GM19351 (cell line): ENCODE results near the gene TRMU.

Experiments
- ATAC-seq: cut with Tn5 transposase; IDR thresholded peaks from one replicate; pipeline ENCODE4 v1.9.1; 2021; ENCODE audit warnings: mild to moderate bottlenecking, moderate library complexity; ENCODE audit not compliant: unreplicated experiment

TRMU gene

GRCh38 chr22:46355369-46355995 is 20.0 kb downstream of the TRMU start:
- no peak for ATAC-seq

DNA sequence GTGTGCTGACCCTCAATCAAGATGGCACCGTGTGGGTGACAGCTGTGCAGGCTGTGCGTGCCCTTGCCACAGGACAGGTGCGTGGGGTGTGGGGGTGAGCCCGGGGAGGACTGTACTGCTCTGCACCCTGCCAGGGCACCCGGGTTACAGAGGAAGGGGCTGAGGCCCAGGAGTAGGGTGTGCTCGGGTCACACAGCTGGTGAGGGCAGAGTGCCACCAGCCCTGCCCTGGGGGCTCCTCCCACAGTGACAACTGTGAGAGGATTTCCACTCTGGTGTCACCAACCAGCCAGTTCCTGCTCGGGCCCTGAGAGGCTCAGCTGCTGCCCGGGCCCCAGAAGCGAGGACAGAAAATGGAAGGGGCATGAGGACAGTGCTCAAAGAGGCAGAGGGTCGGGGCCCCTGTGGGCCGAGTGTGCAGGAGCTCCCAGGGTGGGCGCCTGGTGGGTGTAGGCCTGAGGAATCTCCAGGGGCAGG is 20.5 kb downstream of the TRMU start:
- ATAC-seq: no peak

GRCh38 chr22:46356496-46357480 is 21.3 kb downstream of the TRMU start:
- ATAC-seq: no peak

GRCh38 chr22:46357711-46358520 is 22.4 kb downstream of the TRMU start:
- ATAC-seq: no peak

DNA sequence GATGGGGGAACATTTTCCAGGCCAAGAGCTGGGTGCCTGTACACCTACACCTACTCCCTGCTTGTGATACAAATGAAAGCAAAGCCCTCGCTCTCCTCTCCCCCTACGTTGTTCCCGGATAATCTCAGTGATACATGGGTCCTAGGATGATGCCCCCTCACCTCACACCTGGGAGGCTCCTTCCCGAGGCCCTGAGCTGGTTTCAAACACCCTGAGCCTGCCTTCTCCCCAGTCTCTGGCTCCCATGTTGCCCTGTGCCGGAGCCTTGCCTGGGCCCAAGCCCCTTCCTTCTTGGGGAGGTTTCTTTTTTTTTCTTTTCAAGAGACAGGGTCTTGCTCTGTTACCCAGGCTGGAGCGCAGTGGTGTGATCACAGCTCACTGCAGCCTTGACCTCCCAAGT is 23.3 kb downstream of the TRMU start:
- no peak for ATAC-seq

DNA sequence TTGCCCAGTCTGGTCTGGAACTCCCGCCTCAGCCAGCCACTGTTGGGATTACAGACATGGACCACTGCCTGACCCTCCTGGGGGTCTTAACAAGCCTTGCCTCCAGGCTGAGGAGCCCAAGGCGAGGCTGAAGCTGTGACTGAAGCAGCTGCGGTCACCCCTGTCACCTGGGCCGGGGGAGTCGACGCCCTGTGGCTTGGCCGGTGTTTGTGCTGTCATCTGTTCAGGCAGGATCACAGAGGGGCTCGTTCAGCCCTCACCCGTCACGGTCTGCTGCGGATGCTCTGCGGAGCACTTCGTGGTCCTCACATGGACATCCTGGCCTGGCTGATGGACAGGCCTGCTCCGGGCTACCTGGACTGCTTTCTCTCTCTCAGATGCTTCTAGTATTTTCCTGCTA is 23.8 kb downstream of the TRMU start:
- ATAC-seq: no peak

- ATAC-seq: no peak
Observed at GRCh38 chr22:46360097-46360496, 24.6 kb downstream of the TRMU start.

- ATAC-seq: no peak
Observed at GRCh38 chr22:46360891-46361290, 25.4 kb downstream of the TRMU start.

DNA sequence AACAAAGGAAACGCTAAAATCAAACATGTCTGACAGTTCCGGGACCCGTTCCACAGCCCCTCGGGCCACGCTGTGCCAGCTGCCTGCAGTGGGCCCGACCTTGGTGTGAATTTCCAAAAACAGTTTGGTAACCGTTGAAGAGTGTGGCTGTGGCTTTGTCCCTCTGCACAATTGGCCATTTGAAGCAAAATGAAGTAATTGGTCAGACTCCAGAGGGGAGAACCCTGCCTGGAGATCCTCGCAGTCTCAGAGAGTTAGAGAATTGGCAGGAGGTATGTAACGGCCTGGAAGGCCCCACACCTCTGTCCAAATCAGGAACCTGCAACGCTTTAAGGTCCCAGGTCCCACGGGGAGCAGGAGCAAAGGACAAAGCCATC is 26.3 kb downstream of the TRMU start:
- no peak for ATAC-seq

DNA sequence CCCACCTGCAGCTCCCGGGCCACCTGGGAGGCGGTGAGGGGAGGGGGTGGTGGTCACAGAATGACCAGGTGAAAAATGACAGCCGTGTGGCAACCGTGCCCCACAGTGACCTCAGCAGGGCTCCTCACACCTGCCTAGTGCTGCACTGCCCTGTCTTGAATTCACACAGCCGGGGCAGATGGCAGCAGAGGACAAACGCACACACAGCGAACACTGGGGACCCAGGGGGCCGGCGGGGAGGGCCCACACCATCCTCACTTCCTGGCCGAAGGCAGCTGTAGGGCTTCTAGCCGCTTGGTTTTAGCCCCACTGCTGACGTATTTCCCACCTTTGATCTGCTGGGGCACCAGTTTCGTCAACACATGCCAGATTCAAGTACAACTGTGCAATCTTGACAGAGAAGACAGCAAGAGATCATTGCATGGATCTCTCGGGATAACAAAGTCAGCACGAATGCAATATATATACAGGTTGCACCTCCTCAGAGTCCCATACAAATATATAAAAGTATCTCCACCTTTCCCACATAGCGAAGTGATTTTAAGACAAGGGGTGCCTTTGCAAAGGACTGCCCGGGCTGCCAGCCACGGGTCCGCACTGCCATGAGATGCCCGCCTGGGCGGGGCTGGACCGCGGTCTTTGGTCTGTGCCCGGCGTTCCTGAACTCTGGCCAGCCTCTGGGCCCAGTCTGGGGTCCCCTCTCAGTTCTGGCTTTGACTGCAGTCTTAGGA is 26.9 kb downstream of the TRMU start:
- ATAC-seq: no peak

DNA sequence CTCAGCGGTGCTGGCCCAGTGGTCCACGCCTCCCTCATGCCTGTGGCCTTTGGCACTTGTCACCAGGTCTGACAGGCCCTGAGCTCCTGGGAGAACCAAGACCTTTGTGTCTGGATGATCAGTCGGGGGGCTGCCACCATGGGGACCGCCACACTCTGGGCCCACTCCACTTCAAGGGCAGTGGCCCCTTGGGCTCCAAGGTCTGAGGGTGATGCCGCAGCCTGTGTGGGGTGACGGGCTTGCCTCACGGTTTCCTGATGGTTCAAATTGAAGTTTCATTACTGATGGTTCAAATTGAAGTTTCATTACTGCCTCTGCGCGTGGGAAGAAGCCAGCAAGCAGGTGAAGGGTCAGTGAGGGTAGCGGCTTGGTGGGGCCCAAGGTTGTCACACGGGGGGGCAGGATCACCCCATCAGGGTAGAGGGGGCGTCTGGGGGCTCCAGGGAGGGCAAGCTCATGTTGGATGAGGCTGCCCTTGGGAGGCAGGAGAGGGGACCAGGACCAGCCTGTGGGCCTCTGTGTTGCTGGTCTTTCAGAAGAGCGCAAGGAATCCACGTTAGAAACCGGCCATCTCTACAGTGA is 27.5 kb downstream of the TRMU start:
- ATAC-seq: no peak

DNA sequence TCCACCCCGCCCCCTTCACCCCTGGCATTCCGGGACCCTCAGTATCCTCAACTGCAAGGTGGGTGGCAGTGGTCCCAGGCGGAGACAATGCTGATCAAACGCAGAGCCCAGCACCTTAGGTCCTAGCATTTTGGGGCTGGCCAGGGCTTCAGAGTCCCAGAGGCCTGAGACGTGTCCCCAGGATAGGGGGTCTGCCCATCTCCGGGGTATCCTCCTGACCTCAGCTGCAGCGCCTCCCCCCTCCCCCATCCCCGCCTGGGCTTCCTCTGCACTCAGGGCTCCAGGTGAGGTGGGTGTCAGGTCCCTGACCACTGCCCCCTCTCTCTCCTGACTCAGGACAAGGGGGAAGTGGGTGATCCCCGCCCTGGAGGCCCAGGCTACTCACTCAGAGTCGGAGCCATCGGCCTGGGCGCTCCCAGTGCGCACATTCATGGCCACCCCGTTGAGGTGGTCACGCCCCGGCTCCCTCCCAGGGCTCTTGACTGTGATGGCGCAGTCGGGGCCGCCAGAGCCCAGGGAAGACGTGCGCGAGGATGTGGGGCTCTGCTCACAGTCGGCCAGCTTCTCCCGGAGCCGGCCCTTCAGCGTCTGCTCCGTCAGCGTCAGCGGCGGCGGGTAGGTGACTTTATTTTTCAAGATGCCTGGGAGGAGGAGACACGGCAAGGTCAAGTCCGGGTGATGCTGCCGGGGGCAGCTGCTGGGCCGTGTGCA is 28.3 kb downstream of the TRMU start:
- ATAC-seq: no peak

DNA sequence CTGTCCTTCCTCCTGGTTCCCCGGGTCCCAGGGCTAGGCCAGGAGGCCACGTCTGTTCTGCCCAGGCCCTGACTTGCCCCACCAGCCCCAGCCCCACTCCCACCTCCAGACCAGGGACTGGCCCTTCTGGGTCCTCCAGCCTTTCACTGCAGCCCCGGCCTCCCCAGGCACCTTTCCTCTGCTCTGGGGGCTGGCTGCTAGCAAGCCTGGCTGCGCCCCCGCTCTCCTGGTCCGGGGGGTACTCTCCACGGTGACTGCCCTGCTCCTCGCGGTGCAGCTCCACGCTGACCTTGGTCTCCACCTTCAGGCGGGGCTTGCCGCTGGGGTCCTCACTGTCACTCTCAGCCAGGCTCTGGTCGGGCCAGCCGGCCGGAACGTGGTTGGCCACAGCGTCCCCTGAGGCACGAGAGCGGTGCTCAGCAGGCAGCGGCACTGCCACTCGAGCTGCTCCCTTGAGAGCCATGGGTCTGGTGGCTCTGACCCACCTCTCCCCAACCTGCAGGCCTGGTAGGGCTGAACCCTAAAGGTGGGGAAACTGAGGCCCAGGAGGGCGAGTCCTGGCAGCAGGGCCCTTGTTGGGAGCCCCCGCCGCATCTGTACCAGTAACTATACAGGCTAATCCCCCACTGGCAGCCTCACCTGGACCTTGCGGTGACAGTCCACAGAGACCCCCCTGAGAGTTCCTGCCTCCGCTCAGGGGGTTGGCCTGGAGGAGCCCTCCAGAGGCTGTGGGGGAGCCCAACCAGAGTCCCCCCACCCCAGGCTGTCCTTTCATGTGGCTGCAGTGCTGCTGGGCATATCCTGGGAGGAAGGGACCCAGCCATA is 29.0 kb downstream of the TRMU start:
- no peak for ATAC-seq

GRCh38 chr22:46365166-46365624 is 29.7 kb downstream of the TRMU start:
- no peak for ATAC-seq

GRCh38 chr22:46366327-46366731 is 30.8 kb downstream of the TRMU start:
- no peak for ATAC-seq

GRCh38 chr22:46366801-46367706 is 31.5 kb downstream of the TRMU start:
- ATAC-seq: no peak

DNA sequence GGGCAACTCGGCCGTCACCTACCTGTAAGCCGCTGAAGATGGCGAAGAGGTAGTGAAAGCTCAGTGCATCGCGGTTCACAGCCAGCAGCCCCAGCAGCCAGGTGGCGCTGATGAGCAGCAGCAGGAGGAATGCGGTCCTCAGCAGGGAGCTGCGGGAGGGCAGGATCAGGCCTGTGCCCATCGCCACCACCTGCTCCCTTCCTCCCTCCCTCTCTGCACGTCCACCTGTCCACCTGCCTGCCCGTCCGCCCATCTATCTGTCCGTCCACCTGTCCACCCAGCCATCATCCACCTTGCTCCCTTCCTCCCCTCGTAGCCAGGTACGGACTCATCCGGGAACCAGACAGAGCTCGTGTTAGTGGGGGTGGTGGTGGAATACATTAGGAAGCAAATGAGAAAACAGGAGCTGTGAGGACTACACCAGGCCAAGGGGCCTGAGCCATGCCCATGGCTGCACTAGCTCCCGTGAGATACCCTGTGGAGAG is 32.2 kb downstream of the TRMU start:
- no peak for ATAC-seq
